Embryonic facial prominence (tissue), 1 donor: ENCODE measurements around the gene SLC27A4.

ENCODE experiments used
- DNase-seq: peaks from one replicate; pipeline ENCODE4 v3.0.0-alpha.2; 2016; ENCODE audit errors: extremely low spot score

Gene SLC27A4

GRCh38 chr9:128391956-128392301, 51.6 kb downstream of the SLC27A4 start:
- no peak for DNase-seq

DNA sequence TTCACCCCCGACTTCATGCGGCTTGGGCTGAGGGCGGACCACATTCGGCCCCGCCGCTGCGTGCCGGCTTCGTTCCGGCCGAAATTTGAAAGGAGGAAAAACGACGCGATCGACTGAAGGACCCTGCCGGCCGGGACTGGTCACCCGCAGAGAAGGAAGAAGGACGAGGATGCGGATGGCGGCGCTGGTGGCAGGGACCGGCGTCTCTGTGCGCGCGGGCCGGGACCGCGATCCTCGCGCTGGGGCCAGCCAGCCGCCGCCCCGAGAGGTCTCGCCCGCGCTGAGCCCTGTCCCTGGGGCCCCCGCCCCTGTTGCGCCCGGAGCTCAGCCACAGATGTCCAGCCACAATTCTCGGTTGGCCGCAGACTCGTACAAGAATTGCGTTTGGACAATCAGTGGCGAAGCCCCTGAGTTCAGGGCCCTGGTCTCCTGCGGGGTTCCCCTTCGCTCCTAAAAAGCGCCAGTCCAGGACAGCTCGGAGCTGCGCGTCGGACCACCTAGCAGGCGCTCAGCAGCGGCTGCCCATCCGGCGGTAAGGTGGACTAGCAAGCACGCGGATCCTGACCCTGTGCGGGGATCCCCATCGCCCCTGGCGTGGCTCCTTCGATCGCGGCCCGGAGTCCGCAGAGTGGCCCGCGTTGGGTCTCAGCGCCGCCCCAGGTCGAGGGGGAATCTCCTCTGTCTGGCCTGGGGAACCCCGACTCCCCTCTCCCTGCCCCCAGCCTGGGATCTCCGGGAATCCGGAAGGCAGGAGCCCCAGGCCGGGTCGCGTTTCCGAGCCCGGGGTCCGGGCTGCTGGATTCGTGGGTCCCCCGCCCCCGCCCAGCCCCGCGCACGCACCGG, 52.2 kb downstream of the SLC27A4 start:
- DNase-seq: no peak

DNA sequence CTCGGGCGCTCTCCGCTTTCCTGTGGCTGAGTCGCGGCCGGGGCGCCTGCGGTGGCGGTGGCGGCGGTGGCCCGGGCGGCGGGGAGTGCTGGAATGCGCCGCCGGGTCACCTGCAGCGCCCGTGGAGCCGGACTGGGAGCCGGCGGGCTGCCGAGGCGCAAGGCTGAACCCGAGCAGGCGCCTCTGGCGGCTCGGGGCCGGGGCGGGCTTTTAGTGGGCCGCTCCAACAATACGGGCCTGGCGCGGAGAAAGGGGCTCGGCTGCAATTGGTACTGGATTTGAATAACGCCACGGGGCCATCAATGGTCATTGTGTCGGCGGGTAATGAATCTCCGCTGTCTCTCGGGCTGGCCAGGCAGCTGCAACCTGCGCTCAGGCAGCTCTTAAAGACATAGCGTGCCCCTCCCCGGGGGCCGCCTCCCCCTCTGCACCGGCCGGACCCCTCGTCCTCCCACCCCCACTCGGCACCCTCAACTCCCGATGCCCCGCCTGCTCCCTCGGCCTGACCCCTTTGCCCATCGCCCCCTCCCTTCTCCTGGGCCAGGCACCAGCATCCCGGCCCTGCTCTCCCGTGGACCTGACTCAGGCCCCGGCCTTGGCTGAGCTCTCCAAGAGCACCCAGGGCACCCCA, 52.9 kb downstream of the SLC27A4 start:
- no peak for DNase-seq

GRCh38 chr9:128393970-128394369, 53.6 kb downstream of the SLC27A4 start:
- no peak for DNase-seq

DNA sequence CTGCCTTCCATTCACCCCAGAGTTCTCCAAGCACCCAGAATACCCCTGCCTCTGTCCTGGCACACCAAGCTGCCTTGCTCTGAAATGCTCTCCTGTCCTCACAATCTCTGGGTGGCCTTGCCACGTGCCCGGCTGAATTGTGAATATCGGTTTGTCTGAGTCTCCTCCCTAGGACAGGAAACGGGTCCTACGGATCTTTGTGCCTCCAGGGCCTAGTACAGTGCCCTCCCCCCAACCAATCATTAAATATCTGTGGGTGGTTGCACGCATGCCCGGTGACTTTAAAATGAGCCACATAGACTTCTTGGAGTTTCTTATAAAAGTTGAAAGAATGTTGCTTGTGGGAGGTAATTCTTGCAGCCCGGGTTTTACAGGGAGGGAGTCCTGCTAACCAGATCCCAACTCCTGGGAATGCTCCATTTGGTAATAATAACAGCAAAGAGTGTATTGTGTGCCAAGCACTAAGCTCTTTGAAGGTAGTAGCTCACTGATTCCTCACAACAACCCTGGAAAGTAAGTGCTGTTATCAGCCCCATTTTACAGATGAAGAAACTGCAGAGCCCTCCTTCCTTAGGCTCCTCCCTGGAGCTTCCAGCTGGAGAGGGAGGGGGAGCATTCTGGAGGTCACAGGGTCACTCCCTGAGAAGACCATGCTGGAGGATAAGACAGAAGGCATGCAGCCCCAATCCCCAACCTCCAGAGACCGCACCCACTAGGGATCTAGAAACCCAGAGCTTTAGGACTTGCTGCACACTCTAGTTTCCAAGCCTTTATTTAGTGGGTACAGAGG, 54.2 kb downstream of the SLC27A4 start:
- DNase-seq: no peak

DNA sequence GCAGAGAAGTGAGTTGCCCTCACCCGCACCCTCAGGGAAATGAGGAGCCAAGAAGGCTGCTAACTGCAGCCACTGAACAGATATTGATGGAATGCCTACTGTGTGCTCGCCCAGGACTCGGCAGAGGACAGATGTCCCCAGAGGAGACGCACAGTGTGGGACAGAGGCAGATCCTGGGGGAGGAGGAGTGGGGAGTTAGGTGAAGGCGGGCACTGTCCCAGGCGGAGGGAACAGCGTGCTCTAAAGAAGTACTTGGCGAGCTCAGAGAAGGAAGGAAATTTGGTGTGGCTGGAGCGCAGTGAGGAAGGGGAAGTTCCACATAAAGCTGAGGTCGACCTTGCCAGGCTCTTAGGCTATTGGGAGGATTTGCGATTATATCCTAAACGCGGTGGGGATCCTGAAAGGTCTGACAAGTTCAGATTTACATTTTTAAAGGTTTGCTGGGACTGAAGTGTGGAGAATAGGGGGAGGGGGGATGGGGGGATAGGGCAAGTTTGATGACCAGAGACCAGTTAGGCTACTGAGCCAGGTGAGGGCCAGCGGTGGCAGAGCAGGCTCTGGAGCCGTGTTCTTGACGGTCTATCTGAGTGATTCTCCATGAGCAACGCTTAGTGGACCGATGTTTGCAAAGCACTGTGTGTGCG, 56.8 kb downstream of the SLC27A4 start:
- no peak for DNase-seq

DNA sequence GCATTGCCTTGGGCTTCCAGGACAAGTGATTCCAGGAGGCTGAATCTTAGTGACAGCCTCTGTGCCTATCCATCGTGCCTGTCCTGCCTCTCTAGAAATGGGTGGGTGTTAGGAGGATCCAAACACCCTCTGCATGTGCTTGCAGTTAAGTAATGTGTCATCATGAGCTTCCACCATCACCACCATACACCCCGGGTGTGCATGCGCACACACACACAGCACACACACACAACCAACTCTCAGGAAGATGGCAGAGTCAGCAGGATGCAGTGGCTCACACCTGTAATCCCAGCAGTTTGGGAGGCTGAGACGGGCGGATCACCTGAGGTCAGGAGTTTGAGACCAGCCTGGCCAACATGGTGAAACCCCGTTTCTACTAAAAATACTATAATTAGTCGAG, 57.5 kb downstream of the SLC27A4 start:
- DNase-seq: no peak

DNA sequence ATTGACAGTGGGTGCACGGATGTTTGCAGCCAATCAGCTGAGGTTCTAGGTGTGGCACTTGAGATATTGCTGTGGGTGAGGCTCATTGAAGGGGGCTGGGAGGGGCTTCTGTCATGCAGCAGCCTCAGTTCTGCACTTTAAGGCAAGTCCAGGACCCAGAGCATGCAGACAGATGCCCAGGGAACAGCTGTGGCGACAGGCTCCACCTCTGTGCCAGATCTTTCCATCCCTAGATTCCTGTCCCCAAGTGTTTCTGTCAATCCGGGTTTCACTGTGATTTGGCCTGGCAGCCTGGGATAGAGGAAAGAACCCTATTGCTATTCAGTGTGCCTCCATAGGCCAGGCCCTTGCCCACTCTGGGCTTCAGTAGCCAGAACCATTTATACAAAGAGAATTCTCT, 59.5 kb downstream of the SLC27A4 start:
- DNase-seq: no peak

DNA sequence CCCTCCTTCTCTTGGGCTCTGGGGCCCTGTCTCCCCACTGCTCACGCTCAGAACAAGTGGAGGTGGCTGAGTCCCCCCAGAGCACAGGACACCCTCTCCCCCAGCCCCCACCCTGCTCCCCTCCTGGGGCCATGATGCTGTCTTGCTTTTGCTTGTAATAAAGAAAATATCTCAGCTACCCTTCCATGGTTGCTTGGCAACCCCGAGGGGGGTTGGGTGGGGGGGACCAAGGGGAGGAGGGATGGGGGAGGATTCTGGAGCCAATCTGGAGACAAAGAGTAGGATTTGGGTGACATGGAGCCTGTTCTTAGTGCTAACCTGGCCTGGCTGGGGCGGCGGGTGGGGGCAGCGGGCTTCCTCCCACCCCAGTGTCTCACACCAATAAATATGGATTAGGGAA, 64.2 kb downstream of the SLC27A4 start:
- no peak for DNase-seq

- DNase-seq: no peak
Observed at GRCh38 chr9:128405077-128405779, 64.9 kb downstream of the SLC27A4 start.

GRCh38 chr9:128405780-128406171, 65.4 kb downstream of the SLC27A4 start:
- DNase-seq: no peak

DNA sequence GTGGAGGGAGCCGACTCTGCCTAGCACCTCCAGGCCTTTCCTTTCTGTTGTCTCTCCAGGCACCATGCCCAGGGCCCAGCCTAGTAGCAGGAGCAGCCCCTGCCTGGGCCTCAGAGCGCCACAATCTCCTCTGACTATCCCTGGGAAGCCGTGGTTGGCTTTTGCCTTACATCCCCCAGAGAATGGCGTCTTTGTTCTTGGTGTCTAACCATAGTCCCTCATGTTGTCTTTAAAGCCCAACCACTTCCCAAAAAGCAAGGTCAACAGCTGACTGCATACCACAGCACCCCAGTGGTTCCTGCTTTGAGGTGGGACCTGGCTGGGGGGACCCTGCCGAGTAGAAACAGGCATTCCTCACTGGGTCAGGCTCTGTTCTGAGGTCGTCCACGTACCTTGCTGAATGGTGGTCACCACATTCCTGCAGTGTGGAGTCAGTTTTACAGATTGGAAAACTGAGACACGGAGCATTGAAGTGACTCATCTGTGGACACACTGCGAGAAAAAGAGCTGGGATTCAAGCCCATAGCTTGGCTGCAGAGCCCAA, 66.6 kb downstream of the SLC27A4 start:
- DNase-seq: no peak

GRCh38 chr9:128408963-128409431, 68.7 kb downstream of the SLC27A4 start:
- DNase-seq: no peak

DNA sequence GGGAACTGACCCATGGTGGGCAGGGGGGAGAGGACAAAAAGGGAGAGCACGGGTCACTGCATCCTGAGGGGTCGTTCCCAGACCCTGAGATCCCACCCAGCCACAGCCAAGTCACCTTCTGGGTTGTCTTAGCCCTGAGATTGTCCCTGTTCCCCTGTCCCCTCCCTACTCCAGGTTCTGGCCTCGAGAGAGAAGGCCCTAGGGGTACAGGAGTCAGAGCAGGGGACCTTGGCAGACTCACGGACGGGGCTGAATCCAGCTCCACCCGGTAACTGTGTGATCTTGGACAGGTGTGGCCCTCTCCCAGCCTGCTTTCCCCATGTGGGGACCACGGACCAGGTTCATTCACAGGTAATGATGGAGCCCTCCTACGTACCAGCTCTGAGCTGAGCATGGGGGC, 69.1 kb downstream of the SLC27A4 start:
- DNase-seq: no peak

- no peak for DNase-seq
Observed at GRCh38 chr9:128409978-128410377, 69.7 kb downstream of the SLC27A4 start.
